GM15510 (cell line): Measurements from ENCODE around the gene CCNL2.
A peak's percentile ranks its signal among the peaks of the same experiment; 100 is the strongest.

Experiments used
- POLR2A ChIP-seq: IDR thresholded peaks from 3 replicates; pipeline ENCODE4 v1.6.1; 2011; ENCODE audit warnings: borderline replicate concordance; ENCODE audit not compliant: insufficient read length; ENCODE audit errors: extremely low read depth

Gene CCNL2

DNA sequence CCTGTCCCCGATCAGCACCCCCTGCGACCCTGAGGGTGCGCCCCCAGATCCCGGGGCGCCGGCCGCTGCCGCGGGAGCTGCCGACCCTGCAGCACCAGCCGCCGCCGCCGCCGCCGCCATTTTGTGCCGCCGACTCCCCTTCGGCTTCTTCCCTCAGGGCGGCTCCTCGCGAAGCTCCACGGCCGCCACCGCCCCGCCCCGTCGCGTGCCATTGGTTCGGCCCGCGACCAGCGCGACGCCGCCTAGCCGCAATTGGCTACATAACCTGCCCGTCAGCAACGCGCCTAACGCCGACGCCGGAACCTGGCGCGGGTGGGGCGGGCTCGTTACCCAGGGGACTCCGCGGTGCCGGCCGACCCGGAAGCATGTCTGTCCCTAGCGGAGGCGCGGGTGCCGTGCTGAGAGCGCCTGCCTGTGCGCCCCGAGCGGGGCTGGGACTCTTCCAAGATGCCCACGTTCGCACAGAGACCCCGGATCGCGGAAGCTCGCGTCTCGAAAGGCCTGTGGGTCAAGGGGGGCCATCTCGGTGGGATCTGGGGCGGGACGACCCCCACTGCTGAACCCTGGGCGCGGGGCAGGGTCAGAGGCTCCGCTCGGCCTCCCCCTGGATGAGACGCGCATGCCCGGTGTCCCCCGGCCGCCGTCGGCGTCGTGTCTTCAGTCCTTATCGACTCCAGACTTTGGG lies at the start of gene CCNL2:
CCNL2 (minus strand) TSS at position 149 of the 685 bp plus-strand sequence; CDS start at position 120, 29 bp downstream.
- TF ChIP-seq POLR2A, result peak; percentile 96

DNA sequence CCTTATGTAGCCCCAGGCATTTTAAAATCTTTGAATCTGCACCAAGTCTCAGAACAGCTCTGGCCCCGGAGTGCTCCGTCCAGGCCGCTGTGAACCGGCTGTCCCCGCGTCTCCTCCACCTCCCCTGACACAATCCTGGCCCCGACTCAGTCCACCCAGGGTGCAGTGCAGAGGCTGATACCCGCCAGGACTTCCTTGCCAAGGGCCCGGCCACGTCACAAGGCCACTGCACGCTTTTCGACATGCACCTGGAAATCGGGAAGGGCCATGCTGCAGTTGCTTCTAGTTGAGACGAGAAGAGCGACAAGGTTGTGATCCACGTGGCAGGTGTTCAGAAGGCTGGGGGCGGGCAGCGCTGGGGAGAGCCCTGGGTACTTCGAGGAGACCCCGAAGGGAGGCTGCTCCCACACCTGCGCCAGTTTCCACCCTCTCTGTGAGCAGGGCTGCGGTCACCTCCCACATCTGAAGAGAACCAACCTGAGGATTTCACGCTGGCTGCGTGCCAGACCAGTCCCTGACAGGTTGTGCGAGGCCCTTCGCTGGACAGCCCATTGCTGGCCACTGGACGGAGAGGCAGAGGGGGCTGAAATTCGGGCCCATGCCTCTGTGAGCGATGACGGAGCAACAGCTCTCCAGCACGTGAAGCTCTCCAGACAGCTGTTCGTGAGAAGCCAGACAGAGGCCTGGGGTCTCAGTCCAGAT lies 43.1 kb upstream of the CCNL2 start:
- no peak for TF ChIP-seq POLR2A

DNA sequence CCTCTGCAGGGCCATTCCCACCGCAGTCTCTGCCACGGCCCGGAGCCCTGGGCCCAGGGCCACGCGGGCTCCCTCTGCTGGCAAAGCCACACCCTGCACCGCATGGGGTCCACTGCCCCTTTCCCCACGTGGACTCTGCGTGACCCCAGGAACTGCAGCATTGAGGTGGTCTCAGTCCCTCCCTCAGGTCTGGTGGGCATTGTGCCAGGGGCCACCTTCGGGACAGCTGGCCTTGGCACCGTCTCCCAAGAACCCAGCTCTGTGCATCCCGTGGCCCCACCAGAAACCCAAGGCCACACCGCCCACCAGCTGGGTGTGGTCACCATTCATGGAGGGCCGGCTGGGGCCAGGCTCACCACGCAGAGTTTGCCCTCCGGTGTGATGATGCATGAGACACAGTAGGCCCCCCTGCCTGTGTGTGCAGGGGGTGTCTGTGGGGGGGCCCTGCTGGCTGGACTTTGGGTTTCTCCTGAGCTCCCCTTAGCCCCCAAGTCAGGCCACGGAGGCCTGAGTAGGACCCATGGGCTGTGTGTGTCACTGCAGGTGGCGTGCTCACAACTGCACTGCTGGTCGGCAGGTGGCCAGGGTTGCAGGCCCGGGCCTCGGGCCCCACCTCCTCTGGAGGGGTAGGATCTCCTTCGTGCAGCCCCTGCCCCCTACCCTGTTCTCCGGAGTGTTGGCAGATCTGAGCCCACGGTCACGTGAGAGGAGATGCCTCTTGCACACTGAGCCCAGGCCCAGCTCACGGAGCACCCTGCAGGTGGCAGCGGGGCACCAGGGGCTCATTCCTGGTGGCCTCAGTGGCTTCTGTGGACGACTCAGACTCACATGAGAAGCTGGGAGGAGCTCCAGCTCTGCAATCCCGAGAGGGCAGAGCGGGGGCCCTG lies 42.1 kb upstream of the CCNL2 start:
- no peak for TF ChIP-seq POLR2A

DNA sequence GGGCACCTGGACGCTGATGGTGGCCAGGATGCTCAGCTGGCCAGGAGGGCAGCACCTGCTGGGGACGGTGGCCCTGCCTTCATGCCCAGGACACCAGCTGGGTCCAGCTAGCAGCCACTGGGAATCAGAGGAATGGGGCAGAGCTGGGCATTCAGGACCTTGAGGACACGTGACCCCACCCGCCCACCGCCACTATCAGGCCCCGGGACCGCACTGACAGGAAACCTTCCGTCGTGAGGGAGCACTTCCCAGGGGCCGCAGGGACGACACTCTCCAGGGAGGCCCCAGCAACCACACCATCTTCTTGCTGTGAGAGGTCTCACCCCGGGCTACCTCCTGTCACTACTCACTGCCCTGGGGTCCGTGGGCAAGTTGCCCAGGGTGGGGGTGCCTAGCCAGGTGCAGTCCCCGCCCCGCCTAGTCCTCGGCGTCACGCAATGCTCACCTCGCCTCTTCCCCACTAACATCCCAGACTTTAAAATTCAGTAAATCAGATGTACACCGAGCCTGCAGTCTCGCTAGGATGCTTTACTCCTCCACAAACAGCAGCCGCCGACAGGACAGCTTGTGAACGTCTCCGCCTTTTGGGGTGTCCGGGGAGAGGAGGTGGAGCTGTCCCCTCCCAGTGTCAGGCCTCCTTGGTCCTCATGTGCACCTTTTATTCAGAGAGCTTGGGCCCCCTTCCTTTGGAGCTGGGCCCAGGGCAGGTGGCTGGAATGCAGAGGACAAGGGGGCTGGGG lies 41.3 kb upstream of the CCNL2 start:
- TF ChIP-seq POLR2A, result no peak

DNA sequence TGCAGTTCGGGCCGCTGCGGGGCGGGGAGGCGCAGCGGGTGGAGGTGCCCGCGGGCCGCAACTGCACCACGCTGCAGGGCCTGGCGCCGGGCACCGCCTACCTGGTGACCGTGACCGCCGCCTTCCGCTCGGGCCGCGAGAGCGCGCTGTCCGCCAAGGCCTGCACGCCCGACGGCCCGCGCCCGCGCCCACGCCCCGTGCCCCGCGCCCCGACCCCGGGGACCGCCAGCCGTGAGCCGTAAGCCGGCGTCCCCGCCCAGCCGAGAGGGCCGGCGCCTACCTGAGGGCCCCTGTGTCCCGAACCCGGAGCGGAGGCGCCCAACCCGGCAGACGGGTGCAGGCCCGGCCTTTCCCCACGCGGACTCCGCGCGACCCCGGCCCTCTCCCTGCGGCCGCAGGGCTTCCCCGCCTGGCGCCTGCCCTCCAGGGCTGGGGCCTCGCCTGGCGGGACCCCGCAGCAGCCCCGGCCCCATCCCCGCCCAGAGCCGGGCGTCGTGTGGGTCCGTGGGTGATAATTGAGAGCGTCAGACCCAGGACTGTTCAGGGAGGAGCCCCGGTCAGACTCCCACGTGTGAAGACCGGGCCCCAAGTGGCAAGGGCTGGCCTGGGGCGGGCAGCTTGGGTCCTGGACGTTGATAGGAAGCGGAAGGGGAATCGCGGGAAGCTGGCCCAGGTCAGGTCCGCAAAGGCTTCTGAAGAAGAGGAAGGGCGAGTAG lies 40.6 kb upstream of the CCNL2 start:
- no peak for TF ChIP-seq POLR2A

DNA sequence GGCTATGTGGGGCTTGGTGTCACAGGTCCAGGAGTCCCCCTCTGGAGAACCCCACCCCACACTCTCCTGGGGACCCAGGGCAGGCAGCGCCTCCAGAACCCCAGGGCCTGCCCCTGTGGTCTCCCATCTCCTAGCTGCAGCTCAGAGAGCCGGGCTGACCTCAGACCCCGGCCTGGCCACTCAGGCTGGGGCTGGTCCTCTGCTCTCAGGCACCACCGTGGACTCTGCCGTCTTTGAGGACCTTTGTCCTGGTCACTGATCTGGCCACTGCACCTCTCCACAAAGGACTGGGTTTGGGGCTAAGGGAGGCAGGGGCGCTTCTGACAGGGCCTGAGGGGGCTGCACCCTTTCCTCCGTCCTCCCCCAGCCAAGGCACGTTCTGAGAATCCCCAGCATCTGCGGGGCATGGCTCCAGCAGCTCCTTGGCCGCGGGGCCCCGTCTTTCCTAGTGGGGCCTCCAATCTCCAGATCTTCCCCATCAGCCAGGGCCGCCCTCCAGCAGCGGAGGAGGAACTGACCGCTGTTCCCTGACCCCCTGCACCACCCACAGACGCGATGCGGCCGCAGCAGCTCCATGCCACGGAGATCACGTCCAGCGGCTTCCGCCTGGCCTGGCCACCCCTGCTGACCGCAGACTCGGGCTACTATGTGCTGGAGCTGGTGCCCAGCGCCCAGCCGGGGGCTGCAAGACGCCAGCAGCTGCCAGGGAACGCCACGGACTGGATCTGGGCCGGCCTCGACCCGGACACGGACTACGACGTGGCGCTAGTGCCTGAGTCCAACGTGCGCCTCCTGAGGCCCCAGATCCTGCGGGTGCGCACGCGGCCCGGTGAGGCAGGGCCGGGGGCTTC lies 39.6 kb upstream of the CCNL2 start:
- no peak for TF ChIP-seq POLR2A

DNA sequence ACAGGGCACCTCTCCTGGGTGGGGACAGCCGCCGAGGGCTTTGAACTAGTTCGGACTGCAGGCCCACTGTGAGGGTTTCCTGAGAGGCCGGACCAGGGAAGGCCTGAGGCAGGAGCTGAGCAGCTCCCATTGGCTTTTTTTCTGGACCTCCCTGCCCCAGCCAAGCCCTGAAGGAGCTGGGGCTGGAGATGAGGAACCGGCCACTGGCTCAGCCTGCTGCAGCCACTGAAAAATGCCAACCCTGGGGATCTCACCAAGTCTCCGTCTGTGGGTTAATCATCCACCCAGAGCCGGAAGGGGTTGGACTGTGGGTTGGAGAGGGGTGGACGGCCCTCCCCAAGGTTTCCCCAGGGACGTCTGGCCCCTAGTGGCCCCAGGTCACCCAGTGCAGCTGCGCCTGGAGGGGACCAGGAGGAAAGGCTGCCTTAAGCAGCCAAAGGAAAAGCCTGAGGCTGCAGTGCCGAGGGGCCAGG lies 38.8 kb upstream of the CCNL2 start:
- no peak for TF ChIP-seq POLR2A

DNA sequence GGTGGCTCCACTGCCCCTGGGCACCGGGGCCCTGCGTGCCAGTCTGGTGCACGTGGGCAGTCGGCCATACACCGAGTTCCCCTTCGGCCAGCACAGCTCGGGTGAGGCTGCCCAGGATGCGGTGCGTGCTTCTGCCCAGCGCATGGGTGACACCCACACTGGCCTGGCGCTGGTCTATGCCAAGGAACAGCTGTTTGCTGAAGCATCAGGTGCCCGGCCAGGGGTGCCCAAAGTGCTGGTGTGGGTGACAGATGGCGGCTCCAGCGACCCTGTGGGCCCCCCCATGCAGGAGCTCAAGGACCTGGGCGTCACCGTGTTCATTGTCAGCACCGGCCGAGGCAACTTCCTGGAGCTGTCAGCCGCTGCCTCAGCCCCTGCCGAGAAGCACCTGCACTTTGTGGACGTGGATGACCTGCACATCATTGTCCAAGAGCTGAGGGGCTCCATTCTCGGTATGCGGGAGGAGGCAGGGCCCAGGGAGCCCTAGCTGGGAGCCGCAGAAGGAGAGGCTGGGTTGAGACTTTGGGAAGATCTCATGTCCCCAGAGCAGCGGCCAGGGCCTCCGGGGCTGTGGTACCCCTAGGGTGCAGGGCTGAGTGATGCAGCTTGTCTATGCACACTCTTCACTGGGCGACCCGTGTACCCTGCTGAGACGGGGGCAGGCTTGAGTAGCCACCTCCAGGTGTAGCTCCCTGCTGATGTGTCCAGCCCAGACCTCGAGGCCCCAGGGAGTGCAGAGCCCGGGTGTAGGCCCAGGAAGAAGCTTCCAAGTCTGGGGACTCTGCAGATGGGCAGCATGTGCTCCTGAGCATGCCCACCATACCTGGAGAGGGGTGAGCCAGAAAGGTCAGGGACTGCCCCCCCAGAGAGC lies 38.1 kb upstream of the CCNL2 start:
- no peak for TF ChIP-seq POLR2A

DNA sequence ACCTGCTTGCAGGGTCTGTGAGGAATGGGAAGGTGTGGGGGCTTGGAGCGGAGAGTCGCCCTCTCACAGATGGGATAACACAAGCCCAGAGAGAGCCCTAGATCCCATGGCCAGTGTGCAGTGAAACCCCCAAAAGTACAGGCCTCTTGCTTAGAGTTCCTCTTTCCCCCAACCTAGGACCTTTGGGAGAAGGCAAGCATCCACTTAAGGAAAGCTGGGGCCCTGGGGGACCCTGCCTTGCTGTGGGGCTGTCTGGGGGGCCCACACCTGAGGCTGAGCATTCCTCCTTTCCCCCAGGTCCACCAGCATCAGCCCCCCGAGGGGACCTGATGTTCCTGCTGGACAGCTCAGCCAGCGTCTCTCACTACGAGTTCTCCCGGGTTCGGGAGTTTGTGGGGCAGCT lies 37.5 kb upstream of the CCNL2 start:
- TF ChIP-seq POLR2A, result no peak

DNA sequence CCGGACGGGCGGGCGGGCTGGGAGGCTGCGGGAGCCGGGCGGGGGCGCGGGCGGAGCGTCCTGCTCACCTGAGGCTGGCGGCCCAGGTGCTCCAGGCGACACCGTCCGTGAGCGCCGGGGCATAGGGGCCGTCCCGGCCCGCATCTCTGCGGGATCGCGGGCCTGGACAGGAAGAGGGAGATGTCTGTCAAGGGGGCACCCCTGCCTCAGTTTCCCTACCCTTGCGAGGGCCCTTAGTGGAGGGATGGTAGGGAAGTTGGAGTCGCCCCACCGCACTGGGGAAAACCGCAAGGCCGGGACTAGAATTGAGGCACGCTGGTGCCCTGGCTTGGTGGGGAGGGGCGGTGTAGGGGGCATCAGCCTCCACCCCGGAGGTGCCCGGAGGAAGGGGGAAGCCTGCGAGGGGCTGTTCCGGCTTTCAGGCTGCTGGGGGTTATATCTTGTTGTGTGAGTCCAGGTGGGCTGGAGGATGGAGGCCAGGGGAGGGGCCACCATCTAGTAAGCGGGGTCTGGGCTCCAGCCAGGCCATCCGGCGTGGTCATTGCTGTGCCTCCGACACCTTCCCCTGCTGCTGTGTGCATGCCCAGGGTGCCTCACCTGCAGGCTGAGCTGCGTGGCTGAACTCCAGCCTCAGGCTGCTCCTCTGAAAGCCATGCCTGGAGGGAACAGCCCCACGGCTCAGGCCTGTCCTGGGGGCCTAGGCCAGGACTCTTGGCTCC lies 36.9 kb upstream of the CCNL2 start:
- TF ChIP-seq POLR2A, result no peak

DNA sequence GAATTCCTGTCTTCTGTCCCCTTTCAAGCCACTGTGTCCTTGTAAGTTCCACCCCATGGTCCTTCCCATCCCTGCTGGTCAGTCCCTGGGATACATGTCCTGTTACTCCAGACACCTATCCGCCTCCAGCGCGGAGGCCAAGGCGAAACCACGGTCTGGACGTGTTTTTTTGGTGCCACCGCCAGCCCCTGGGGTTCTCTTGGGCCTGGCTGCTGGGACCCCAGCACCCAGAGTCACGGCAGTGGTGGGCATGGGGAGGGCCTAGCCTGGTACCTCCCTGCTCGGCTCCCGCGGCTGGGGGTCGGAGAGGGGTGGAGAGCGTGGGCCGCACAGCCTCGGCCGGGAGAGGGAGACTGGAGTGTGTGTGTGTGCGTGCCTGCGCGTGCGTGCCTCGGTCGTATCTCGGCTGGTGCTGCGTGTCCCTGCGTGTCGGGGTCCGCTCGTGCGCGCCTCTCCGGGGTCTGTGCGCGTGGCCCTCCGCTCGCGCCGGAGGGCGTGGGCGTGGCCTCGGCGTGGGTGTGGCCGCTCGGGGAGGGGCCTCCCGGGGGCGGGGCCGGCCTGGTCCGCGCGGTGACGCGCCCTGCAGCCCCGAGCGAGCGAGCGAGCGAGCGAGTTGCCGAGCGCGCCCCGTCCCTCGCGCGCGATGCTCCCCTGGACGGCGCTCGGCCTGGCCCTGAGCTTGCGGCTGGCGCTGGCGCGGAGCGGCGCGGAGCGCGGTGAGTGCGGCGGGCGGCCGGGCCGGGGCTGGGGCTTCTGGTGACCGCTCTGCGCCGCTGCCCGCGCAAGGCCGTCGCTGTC lies 36.2 kb upstream of the CCNL2 start, which contains the start of gene VWA1:
VWA1 (plus strand) TSS at position 585 of the 798 bp plus-strand sequence; CDS start at position 644, 59 bp downstream.
- TF ChIP-seq POLR2A, result no peak
